G401 (cell line): Measurements from ENCODE around the gene HDAC1. TPM values are rescaled to one million over a fixed set of nuclear protein-coding genes. Genes with fewer than 3 reads are reported as not detected.
A peak's percentile ranks its signal among the peaks of the same experiment; 100 is the strongest.

ENCODE experiments used
- DNase-seq: peaks from one replicate; pipeline ENCODE4 v3.0.0-alpha.2; 2015; ENCODE audit warnings: low spot score
- in situ Hi-C: cut with HindIII; loops from 2 replicates; pipeline ENCODE4 v1.10.0; 2016; ENCODE audit warnings: low sequenced_read_pairs, mixed read lengths
- total RNA-seq: library from RNA; depleted of rRNA; stranded (reverse); fragments of >200 nt; shearing (Covaris generic); gene quantifications from 2 replicates; pipeline ENCODE4 v1.2.3, GENCODE V29; 2014

HDAC1 gene
- total RNA-seq, 1 experiment from 2014 or later = 286 TPM

- in situ Hi-C loops = no loop called here
- DNase-seq = no peak
Measured at GRCh38 chr1:32316903-32317277, 25.0 kb downstream of the HDAC1 start.

GRCh38 chr1:32318127-32318869, 26.4 kb downstream of the HDAC1 start:
- in situ Hi-C loops = no loop called here
- DNase-seq = no peak

- in situ Hi-C loops = no loop called here
- DNase-seq = no peak
Measured at GRCh38 chr1:32321712-32322291, 29.9 kb downstream of the HDAC1 start.

- DNase-seq = no peak
- in situ Hi-C loops = no loop called here
Measured at GRCh38 chr1:32327204-32327603, 35.3 kb downstream of the HDAC1 start.

GRCh38 chr1:32329931-32330466, 38.1 kb downstream of the HDAC1 start:
- in situ Hi-C loops = no loop called here

GRCh38 chr1:32330558-32331151, 38.8 kb downstream of the HDAC1 start:
- DNase-seq = no peak
- in situ Hi-C loops = no loop called here

More at GRCh38 chr1:32329931-32330466, 38.1 kb downstream of the HDAC1 start:
- DNase-seq = no peak

- in situ Hi-C loops = no loop called here
- DNase-seq = no peak
Measured at GRCh38 chr1:32331549-32331948, 39.7 kb downstream of the HDAC1 start.

- in situ Hi-C loops = no loop called here
- DNase-seq = peak; percentile 40
Measured at GRCh38 chr1:32332290-32333079, 40.6 kb downstream of the HDAC1 start.

- DNase-seq = no peak
Measured at GRCh38 chr1:32333251-32333963, 41.5 kb downstream of the HDAC1 start.

GRCh38 chr1:32334274-32334861, 42.5 kb downstream of the HDAC1 start:
- peak; percentile 63 for DNase-seq
- in situ Hi-C loops = no loop called here

More at GRCh38 chr1:32333251-32333963, 41.5 kb downstream of the HDAC1 start:
- in situ Hi-C loops = no loop called here

- peak; percentile 35 for DNase-seq
Measured at GRCh38 chr1:32334864-32335534, 43.1 kb downstream of the HDAC1 start.

GRCh38 chr1:32335535-32335789, 43.6 kb downstream of the HDAC1 start:
- no peak for DNase-seq
- in situ Hi-C loops = no loop called here

More at GRCh38 chr1:32334864-32335534, 43.1 kb downstream of the HDAC1 start:
- in situ Hi-C loops = no loop called here

- DNase-seq = peak; percentile 80
- in situ Hi-C loops = no loop called here
Measured at GRCh38 chr1:32335790-32336590, 44.1 kb downstream of the HDAC1 start, which contains the start of gene MARCKSL1. Gene MARCKSL1, minus strand, starts transcription at chr1:32336233. Its CDS starts 200 bp downstream, at chr1:32336033.

- in situ Hi-C loops = no loop called here
- DNase-seq = no peak
Measured at GRCh38 chr1:32336591-32336932, 44.7 kb downstream of the HDAC1 start.

- no peak for DNase-seq
- in situ Hi-C loops = no loop called here
Measured at GRCh38 chr1:32336963-32337675, 45.2 kb downstream of the HDAC1 start.

- in situ Hi-C loops = no loop called here
- no peak for DNase-seq
Measured at GRCh38 chr1:32337855-32338636, 46.2 kb downstream of the HDAC1 start.
